IMR-90 (cell line): ENCODE measurements around the gene LIMK2. TPM values are rescaled to one million over a fixed set of nuclear protein-coding genes. Genes with fewer than 3 reads are reported as not detected.
A peak's percentile ranks its signal among the peaks of the same experiment; 100 is the strongest.

Experiments
- ATAC-seq: fragments of 200-7000 bp; cut with Tn5 transposase; 2 replicates; pipeline ENCODE4 v1.9.1; 2020; ENCODE audit warnings: low read depth, mild to moderate bottlenecking, moderate library complexity
- BruUV-seq: library from RNA; stranded (reverse); fragments of 400-500 nt; replicated peaks from 2 replicates; lab custom pipeline; 2021; lab: Mats Ljungman, UMichigan
- CTCF ChIA-PET: fragments of 300-600 bp; formaldehyde crosslinking; extraction: SDS; loops from one replicate; lab custom pipeline; 2021; ENCODE audit warnings: antibody characterized with exemption; lab: Yijun Ruan, JAX
- POLR2A ChIA-PET: fragments of 300-600 bp; sonication (Branson Sonifier 250); formaldehyde crosslinking; loops from one replicate; lab custom pipeline; 2022; ENCODE audit warnings: antibody characterized with exemption; ENCODE audit not compliant: unreplicated experiment; lab: Charles Lee
- DNase-seq: peaks from one replicate; pipeline ENCODE4 v3.0.0; 2013
- H2AFZ ChIP-seq: replicated peaks from 2 replicates; pipeline ENCODE3; 2013; ENCODE audit warnings: low read length, mild to moderate bottlenecking; ENCODE audit not compliant: poor library complexity
- H2AK5ac ChIP-seq: 2 replicates; pipeline ENCODE4 v1.6.1; 2013; ENCODE audit warnings: low read depth, low read length, inconsistent platforms
- H2AK9ac ChIP-seq: replicated peaks from 2 replicates; pipeline ENCODE3; 2013; ENCODE audit warnings: mild to moderate bottlenecking, low read depth, low read length, moderate library complexity; ENCODE audit not compliant: poor library complexity
- H2BK120ac ChIP-seq: 2 replicates; pipeline ENCODE4 v1.6.1; 2013; ENCODE audit warnings: low read depth, low read length, inconsistent platforms
- H2BK15ac ChIP-seq: 3 replicates; pipeline ENCODE4 v1.6.1; 2013; ENCODE audit warnings: low read depth, low read length, inconsistent platforms
- H2BK20ac ChIP-seq: 2 replicates; pipeline ENCODE4 v1.6.1; 2013; ENCODE audit warnings: low read depth, mild to moderate bottlenecking, inconsistent platforms, low read length, moderate library complexity
- H2BK5ac ChIP-seq: 2 replicates; pipeline ENCODE4 v1.6.1; 2013; ENCODE audit warnings: mild to moderate bottlenecking, low read depth, low read length, inconsistent platforms; ENCODE audit not compliant: poor library complexity, severe bottlenecking
- H3K14ac ChIP-seq: replicated peaks from 2 replicates; pipeline ENCODE4 v1.6.1; 2013; ENCODE audit warnings: low read depth, low read length, inconsistent platforms
- H3K18ac ChIP-seq: 2 replicates; pipeline ENCODE4 v1.6.1; 2013; ENCODE audit warnings: low read depth, low read length, control low read depth
- H3K23ac ChIP-seq: 2 replicates; pipeline ENCODE4 v1.6.1; 2013; ENCODE audit warnings: low read depth, low read length, inconsistent platforms
- H3K27ac ChIP-seq: 2 replicates; pipeline ENCODE4 v1.5.1; 2013; ENCODE audit warnings: mild to moderate bottlenecking, control low read depth, low read length; ENCODE audit not compliant: insufficient read depth
- H3K27me3 ChIP-seq: 2 replicates; pipeline ENCODE4 v1.6.1; 2013; ENCODE audit warnings: low read length; ENCODE audit not compliant: control insufficient read depth, insufficient read depth
- H3K36me3 ChIP-seq: 2 replicates; pipeline ENCODE4 v1.6.1; 2013; ENCODE audit warnings: low read length, mixed read lengths; ENCODE audit not compliant: control insufficient read depth, insufficient read depth
- H3K4ac ChIP-seq: 2 replicates; pipeline ENCODE4 v1.6.1; 2013; ENCODE audit warnings: low read depth, low read length, inconsistent platforms
- H3K4me1 ChIP-seq: 2 replicates; pipeline ENCODE4 v1.6.1; 2013; ENCODE audit warnings: low read length, mixed read lengths; ENCODE audit not compliant: control insufficient read depth, insufficient read depth
- H3K4me2 ChIP-seq: 2 replicates; pipeline ENCODE4 v1.6.1; 2013; ENCODE audit warnings: low read depth, mild to moderate bottlenecking, control low read depth, low read length, moderate library complexity
- H3K4me3 ChIP-seq: 2 replicates; pipeline ENCODE4 v1.5.1; 2013; ENCODE audit warnings: low read depth, mild to moderate bottlenecking, control low read depth, low read length, moderate library complexity; ENCODE audit not compliant: insufficient read depth
- H3K56ac ChIP-seq: 2 replicates; pipeline ENCODE4 v1.6.1; 2013; ENCODE audit warnings: low read length, inconsistent platforms; ENCODE audit not compliant: insufficient read depth; ENCODE audit errors: extremely low read depth
- H3K79me1 ChIP-seq, 2 experiments: 2 replicates each; pipeline ENCODE4 v1.6.1; 2013; ENCODE audit warnings: low read length in 2 of 2, inconsistent platforms in 1 of 2, low read depth in 1 of 2
- H3K9ac ChIP-seq: 2 replicates; pipeline ENCODE4 v1.6.1; 2013; ENCODE audit warnings: low read depth, low read length, control low read depth
- H3K9me1 ChIP-seq: 2 replicates; pipeline ENCODE4 v1.6.1; 2013; ENCODE audit warnings: low read length, inconsistent platforms; ENCODE audit not compliant: insufficient read depth
- H3K9me3 ChIP-seq: 2 replicates; pipeline ENCODE4 v1.6.1; 2013; ENCODE audit warnings: low read length; ENCODE audit not compliant: control insufficient read depth, insufficient read depth
- H4K20me1 ChIP-seq: 2 replicates; pipeline ENCODE4 v1.6.1; 2013; ENCODE audit warnings: low read length, inconsistent platforms; ENCODE audit not compliant: insufficient read depth
- H4K5ac ChIP-seq: 2 replicates; pipeline ENCODE4 v1.6.1; 2013; ENCODE audit warnings: mild to moderate bottlenecking, low read depth, low read length, control low read depth
- H4K8ac ChIP-seq, 2 experiments: 2 replicates each; pipeline ENCODE4 v1.6.1; 2013; ENCODE audit warnings: low read depth in 2 of 2, low read length in 2 of 2, control low read depth in 1 of 2, inconsistent platforms in 1 of 2
- H4K91ac ChIP-seq: 2 replicates; pipeline ENCODE4 v1.6.1; 2013; ENCODE audit warnings: low read depth, low read length, inconsistent platforms; ENCODE audit not compliant: insufficient read depth
- BHLHE40 ChIP-seq: fragments of 150-350 bp; IDR thresholded peaks from 2 replicates; pipeline ENCODE4 v1.6.1; 2016; ENCODE audit warnings: mild to moderate bottlenecking, low read depth, low read length
- CHD1 ChIP-seq: IDR thresholded peaks from 2 replicates; pipeline ENCODE4 v1.6.1; 2012; ENCODE audit warnings: low read depth, low read length, improper control_type of control experiment
- FOS ChIP-seq: fragments of 150-350 bp; IDR thresholded peaks from 2 replicates; pipeline ENCODE4 v1.6.1; 2016; ENCODE audit warnings: low read depth, low read length
- MAFK ChIP-seq: IDR thresholded peaks from 2 replicates; pipeline ENCODE4 v1.6.1; 2012; ENCODE audit warnings: low read depth, low read length, improper control_type of control experiment
- MAZ ChIP-seq: IDR thresholded peaks from 2 replicates; pipeline ENCODE4 v1.6.1; 2012; ENCODE audit warnings: low read depth, mild to moderate bottlenecking, low read length, improper control_type of control experiment, moderate library complexity, borderline replicate concordance
- MXI1 ChIP-seq: IDR thresholded peaks from 2 replicates; pipeline ENCODE4 v1.6.1; 2012; ENCODE audit warnings: low read depth, mild to moderate bottlenecking, low read length, moderate library complexity, borderline replicate concordance
- RAD21 ChIP-seq: IDR thresholded peaks from 2 replicates; pipeline ENCODE4 v1.6.1; 2012; ENCODE audit warnings: low read length, improper control_type of control experiment
- RFX5 ChIP-seq: IDR thresholded peaks from 2 replicates; pipeline ENCODE4 v1.8.0; 2012; ENCODE audit warnings: low read depth, mild to moderate bottlenecking, low read length, moderate library complexity
- WGBS, 2 experiments: methylation state at CpG; one replicate each; pipeline versions ENCODE4 v1.1.5 to v1.1.7; 2013; ENCODE audit warnings: missing lambda C conversion rate in 2 of 2; ENCODE audit not compliant: insufficient read length in 1 of 2; ENCODE audit errors: extremely low coverage in 2 of 2; 5-methylcytosine and 5-hydroxymethylcytosine counted together
- dilution Hi-C: fragments of 300-500 bp; cut with HindIII; formaldehyde crosslinking; loops from one replicate; pipeline ENCODE4 v1.14.3; 2018; ENCODE audit warnings: low sequenced_read_pairs; ENCODE audit not compliant: unreplicated experiment
- in situ Hi-C: fragments of 300-500 bp; cut with MboI; formaldehyde crosslinking; loops from 3 replicates; pipeline ENCODE4 v1.14.3; 2019; ENCODE audit warnings: low sequenced_read_pairs, inconsistent platforms, mixed read lengths
- intact Hi-C: fragments of 100-400 bp; cut with micrococcal nuclease; formaldehyde crosslinking; loops from 2 replicates; pipeline ENCODE4 v1.10.0; 2022
- polyA plus RNA-seq, 3 experiments: library from polyadenylated mRNA; depleted of rRNA; stranded (reverse); fragments of >200 nt; gene quantifications; 2 replicates each; pipeline ENCODE4 v1.2.3, GENCODE V29; 2012; ENCODE audit warnings: low replicate concordance in 1 of 3
- total RNA-seq: library from RNA; depleted of rRNA; stranded (reverse); fragments of >200 nt; gene quantifications from 2 replicates; pipeline ENCODE4 v1.2.3, GENCODE V29; 2012

LIMK2 gene
- total and polyA plus RNA-seq, 2 of the 4 experiments (the other 2 are of a cell fraction) = 14.5 to 31.9 TPM

DNA sequence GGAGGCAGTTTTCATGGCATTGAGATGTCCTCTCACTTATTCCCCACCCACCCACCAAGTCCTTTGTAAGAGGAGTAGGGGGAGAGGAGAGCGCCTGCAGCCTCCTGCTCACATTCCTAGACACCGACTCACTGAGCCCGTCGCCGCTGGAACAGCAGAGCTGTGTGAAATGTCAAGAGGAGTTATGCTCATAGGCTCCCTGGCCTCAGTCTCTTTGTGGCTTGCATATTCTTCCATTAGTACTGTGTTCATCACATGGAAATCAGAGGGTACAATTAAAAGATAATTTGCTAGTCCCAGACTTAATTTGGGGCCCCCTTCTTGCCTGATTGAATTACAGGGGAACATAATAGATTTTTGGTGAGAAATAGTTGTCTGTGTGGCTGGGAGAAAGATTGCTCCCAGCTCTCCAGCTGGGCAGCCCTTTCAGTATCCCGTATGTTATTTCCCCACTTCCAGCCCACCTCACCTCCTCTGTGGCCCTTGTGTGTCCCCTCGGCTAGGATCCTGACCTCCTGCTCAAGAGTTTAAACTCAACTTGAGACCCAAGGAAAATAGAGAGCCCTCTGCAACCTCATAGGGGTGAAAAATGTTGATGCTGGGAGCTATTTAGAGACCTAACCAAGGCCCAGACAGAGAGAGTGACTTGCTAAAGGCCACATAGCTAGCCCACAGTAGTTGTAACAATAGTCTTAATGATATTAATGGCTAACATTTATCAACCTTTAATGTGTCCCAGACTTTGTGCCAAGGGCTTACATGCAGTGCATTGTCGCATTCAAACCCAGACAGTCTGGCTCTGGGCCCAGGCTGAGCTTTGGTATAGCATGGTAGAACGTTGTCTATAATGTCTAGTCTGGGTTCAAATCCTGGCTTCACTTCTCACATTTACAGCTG lies 32.2 kb downstream of the LIMK2 start:
- Histone ChIP-seq H3K4ac (peak overlapping the region; percentile 79), H2BK120ac (peak overlapping the region; percentile 90), H2AK5ac (peak overlapping the region; percentile 88), H3K79me1 (peaks cover 20 to 76% of the 10 kb centered on the region in 2 experiments), H2BK20ac (peak overlapping the region; percentile 93), H2AK9ac (no peak overlapping the region), H2AFZ (peak overlapping the region; percentile 59), H3K9me1 (peaks cover 46% of the 10 kb centered on the region), H3K23ac (peak overlapping the region; percentile 71), H3K9me3 (no peaks in the 10 kb centered on the region), H4K8ac (peak overlapping the region; percentile 32 to 64; a peak in 3 of 4 replicates), H3K56ac (peak overlapping the region; percentile 67; the same call in 1 of the 2 replicates), H4K20me1 (no peaks in the 10 kb centered on the region; the same call in 1 of the 2 replicates), H3K4me1 (peaks cover 34% of the 10 kb centered on the region), H2BK15ac (peak overlapping the region; percentile 47; the same call in 1 of the 3 replicates), H3K14ac (peak overlapping the region; percentile 73), H3K4me2 (peak overlapping the region; percentile 41), H4K91ac (peak overlapping the region; percentile 85), H3K27me3 (no peaks in the 10 kb centered on the region), H3K36me3 (no peaks in the 10 kb centered on the region), H4K5ac (no peak overlapping the region), H3K9ac (0 out of 2 replicates have a peak overlapping the region, but pooled peaks have one; percentile 23), H3K18ac (peak overlapping the region; percentile 14), H3K27ac (peak overlapping the region; percentile 54), H2BK5ac (peak overlapping the region; percentile 71), H3K4me3 (no peak overlapping the region)
- TF ChIP-seq CHD1 = no peak
- no peak for TF ChIP-seq RFX5
- TF ChIP-seq BHLHE40 = peak; percentile 56
- TF ChIP-seq MAZ = peak; percentile 54; the same call in 1 of the 2 replicates
- no peak for TF ChIP-seq RAD21
- no peak for TF ChIP-seq MXI1
- TF ChIP-seq MAFK = no peak
- TF ChIP-seq FOS = peak; percentile 82
- no TSS peak for BruUV-seq
- DNase-seq = peak; percentile 80
- ChIA-PET CTCF (interaction anchor here (1.2 to 1.3 kb wide), 2 partner anchors 14 to 28 kb away, joined by 4 to 6 read pairs; no protein-coding TSS in a partner anchor), POLR2A (interaction anchor here (0.6 kb wide), 1 partner anchor 39 kb away, joined by 5 read pairs; no protein-coding TSS in a partner anchor)
- ATAC-seq = peak; percentile 66
- intact Hi-C loops (no loop called here), in situ Hi-C loops (no loop called here), dilution Hi-C loops (no loop called here)
- WGBS, 2 experiments = no CpG with 5 or more reads among the region's 9 CpGs
